ENCODE data around the gene PPP1R3C.

DNA sequence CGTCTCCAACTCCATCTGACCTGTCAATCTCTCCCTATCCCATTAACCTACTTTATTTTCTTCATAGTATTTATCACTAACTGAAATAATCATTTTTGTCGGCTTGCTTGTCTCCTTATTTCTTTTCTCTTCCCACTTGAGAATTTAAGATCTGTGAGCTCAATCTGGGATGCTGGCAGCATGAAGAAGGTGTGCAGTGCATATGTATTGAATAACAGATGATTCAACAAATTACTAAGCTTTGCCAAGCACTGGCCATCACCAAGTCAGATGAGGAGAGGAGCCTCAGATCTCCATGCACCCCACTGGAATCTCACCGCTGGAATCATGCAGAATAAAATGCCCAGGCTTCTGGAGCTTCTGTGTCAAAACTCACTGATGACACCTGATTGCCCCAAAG is 47.6 kb upstream of the PPP1R3C start:
- no peak for TF ChIP-seq CTCF (IDR thresholded peaks at IDR 0.05)
- TF ChIP-seq POLR2AphosphoS5 (IDR thresholded peaks at IDR 0.05), result no peak
